ENCODE measurements around the gene ETV6.
"Not testable (repeated sequence)": the region's sequence is repeated elsewhere in the genome, so short reads cannot be mapped to it uniquely, and the experiment has no call there.

Gene ETV6

DNA sequence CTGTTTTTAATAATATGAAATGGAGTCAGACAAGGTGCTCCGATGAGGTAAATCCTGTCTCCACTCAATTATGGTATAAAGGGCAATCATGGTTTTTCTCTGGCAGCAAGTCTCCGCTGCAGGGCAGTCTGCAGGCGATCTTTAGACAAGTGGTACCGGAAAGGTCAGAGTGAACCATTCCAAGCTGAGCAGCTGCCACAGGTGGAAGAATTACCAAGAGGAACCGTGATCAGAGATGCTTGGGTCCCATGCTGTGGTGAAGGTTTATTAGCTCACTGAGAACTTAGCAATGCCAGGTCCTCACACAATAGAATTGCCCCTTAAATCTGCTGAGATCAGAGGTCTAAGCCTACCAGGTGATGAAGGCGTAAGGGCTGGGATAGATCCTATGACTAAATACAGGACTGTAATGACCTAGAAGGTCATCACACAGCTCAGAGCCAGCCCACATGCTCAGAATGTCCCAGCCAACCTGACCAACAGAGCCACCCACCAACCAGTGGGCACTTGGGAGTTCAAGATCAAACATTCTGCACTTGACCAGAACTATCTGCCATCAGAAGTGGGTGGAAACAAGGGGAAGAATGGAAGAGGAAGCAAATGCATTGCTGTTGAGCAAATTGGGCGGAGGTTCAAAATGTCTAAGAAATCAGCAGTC lies 246.1 kb downstream of the ETV6 start:
- peak; percentile 70 to 88 for DNase-seq

DNA sequence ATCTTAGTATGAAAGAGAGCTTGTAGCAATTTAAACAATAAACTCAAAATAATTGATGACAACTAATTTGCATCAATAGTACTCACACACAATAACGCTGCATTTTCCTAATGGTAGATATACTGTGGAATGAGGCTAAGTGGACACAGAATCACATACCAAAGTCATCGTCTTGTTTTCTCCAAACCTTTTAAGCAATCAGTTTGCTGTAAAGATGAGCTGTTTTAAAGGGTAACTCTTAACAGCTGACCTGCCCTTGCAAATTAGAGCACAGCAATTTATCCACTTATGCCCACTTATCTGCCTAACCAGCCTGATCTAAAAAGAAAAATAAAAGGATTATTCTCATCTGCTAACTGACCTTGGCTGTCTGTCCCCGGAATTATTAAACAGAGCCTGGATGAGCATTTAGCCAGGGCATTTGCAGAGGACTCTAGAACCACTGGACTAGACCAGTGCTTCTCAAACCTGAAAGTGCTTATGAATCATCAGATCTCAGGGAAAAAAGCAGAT lies 247.0 kb downstream of the ETV6 start:
- no peak for DNase-seq

DNA sequence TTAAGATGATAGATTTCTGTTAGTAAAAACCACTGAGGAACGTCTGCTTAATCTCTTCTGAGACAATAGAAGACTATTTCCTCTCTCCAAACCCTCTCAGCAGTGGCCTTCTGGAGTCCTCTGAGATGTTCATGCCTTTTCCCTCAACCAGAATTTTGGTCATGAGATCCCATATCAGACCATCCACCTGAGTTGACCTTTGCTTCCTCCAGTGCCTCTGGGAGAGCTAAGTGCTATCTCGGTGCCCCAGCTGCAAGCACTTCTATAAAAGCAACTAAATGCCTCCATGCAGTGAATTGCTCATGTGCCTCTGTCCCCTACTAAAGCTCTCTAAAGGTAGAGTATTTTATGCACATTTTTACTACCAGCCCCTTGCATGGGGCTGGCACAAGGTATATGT lies 248.4 kb downstream of the ETV6 start:
- DNase-seq: no peak

DNA sequence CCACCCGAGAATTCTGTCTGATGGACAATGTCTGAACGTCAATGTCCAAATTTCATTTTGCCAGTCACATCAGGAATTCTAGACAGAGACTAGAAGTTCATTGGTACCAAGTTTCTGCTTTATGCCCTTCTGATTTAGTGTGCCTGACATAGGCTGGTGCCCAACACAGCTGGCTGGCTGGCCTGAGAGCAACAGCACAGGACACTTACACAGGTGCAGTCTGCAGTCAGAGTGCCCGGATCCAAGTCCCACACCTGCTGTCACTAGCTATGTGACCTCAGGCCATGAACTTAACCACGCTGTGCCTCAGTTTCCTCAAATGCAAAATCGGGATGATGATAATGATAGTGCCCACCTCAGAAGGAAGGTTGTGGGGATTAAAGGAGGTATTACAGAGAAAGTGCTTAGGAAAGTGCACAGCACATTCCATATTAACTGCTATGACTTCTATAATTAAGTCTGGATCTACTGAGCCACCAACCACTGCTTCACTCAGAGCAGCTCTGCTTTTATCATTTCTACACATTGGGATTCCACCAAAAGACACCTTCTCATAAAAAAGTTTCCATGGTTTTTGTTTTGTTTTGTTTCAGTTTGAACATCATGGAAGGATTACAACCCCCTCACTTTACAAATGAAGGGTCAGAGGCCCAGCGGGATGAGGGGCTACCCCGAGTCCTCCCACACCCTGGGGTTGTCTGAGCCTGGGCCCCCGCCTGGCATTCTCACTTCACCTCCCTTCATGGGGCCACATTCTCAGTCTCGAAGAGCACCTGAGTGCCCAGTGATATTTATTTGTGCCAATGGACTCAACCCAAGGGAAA lies 252.4 kb downstream of the ETV6 start:
- DNase-seq: no peak

DNA sequence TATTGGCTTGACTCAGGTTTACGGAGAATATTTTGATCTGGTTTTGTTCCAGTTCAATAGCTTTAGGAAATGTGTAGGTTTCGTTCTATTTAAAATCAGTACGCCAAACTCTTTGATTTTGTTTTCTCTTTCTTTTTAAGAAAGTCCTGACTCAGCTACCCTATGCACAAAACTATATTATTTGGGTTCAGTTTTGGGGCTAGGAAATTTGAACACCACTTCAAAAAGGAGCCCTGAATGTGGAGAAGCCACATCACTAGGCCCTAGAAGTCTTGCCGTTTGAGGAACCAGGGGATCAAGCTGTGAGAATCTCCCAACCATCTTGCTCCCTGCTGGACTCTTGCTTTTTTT lies 253.0 kb downstream of the ETV6 start:
- no peak for DNase-seq

DNA sequence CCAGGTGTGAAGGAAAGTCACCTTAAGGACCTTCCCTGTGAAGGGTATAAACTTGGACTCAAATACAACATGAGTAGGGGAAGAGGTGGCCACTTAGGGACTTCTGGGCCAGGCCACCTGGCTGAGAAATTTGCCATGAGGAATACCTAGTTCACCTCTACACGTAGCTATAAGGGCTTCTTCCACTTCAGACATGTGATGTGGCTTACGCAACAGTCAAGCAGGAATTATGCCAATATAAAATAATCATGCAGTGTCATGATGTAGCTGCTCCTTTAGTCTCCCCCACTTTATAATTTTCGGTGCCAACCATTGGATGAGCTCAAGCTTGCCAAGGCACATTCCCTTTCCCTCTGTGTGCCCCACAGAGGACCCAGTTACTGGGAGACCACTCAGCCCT lies 254.7 kb downstream of the ETV6 start:
- DNase-seq: no peak

DNA sequence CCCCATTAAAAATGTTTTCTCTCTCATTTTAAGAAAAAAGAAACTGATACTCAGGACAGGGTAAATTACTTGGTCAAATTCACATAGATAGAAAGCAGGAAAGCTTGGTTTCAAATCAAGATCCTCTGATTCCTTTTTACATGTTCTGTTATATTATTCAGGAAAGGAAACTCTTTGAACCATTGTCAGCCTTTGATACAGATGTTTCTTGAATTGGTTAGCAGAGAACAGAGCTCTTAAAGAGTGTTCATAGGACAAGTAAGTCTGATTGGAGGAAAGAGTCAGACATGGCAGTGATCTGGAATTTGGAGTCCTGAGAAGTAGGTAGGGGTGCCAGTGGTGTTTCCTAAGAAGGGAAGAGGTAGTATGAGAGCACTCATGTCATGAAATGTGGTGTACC lies 256.1 kb downstream of the ETV6 start:
- DNase-seq: no peak

DNA sequence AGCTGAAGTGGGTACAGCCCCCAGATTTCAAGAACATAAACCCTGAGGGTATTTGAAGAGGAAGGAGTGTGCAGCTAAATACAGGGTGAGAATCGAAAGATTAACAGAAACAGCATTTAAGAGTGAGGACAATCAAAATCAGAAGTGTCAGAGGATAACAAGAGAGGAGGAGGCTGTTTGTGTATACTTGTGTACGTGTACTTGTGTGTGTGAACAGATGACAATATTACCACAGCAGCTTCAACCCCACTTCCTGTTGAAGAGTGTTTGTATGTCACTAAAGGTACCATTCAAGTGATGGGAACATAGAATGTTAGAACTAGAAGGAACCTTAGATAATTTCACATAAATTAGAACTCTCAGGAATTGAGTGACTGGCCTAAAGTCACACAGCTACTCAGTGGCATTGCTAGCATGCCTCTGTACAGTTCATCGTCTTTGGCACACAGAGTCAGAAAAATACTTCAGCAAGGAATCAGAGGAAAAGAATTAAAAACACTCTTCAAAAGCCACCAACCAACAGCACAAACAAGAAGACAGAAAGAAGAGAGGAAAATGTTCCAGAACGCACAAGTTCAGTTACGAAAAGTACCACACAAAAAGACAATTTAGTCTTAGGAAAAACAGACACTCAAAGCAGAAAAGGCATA lies 256.9 kb downstream of the ETV6 start:
- no peak for DNase-seq

DNA sequence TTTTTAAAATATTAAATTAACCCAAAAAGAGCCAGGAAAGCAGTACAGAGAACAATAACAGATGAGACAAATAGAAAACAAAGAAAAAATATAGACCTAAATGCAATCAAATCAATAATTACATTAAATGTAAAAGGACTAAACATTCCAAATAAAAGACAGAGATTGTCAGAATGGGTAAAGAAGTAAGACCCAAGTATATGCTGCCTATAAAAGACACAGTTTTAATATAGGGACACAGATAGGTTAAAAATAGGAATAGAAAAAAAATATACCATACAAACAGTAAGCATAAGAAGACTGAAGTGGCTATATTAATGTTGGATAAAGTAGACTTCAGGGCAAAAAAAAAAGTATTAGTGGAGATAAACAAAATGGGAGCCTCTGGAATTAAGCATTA lies 258.2 kb downstream of the ETV6 start:
- no peak for DNase-seq

DNA sequence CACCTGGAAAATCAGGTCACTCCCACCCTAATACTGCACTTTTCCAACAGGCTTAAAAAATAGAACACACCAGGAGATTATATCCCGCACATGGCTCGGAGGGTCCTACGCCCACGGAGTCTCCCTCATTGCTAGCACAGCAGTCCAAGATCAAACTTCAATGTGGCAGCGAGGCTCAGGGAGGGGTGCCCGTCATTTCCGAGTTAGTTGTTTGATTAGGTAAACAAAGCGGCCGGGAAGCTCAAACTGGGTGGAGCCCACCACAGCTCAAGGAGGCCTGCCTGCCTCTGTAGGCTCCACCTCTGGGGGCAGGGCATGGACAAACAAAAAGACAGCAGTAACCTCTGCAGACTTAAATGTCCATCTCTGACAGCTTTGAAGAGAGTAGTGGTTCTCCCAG lies 259.9 kb downstream of the ETV6 start:
- DNase-seq: not testable (repeated sequence)

DNA sequence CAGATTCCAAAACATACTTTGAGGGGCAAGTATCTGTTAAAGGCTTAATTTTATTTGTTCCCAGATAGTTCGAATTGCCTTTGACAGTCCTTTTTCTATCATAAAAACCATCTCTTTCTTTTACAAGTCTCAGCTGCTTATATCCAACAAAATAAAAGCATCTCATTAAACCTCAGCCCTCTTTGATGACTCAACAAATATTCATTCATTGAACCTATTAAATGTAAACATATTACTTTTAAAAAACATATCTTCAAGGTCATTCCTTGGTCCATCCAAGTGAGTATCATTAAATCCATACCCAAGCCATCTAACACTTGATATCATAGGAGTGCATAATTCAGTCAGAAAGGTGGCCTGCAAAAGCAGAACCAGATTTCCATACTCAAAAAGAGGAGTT lies 266.6 kb downstream of the ETV6 start:
- DNase-seq: no peak

DNA sequence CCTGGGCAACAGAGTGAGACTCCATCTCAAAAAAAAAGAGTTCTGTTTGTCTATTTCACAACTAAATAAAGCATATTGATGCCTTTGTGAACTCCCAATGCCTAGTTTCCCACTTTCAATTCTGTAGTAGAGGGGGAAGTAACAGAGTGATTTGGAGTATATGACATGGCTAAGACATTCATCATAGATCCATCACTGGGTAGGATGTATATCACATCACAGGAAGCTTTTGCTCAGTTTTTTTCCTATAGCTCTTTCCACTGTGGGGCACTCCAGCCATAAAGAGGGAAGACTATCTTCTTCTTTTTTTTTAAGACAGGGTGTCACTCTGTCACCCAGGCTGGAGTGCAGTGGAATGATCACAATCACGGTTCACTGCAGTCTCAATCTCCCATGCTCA lies 267.3 kb downstream of the ETV6 start:
- peak; percentile 16 to 24 for DNase-seq

DNA sequence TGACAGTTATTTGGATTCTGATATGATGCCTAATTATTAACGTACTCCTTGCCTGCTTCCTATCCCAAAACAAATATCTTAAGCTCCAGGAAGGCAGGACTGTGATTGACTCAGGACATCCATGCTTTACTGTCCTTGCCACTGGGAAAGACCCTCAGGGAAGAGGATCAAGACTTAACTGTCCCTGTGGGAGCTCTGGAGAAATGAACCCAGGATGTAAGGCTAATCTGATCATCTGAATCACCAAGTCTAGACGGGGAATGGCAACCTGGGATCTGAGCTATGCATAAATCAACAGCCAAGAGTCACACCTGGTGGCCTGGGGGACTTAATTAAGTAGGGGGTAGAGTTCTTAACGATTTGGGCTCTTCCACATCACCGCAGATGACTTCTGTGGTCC lies 268.0 kb downstream of the ETV6 start:
- DNase-seq: no peak

DNA sequence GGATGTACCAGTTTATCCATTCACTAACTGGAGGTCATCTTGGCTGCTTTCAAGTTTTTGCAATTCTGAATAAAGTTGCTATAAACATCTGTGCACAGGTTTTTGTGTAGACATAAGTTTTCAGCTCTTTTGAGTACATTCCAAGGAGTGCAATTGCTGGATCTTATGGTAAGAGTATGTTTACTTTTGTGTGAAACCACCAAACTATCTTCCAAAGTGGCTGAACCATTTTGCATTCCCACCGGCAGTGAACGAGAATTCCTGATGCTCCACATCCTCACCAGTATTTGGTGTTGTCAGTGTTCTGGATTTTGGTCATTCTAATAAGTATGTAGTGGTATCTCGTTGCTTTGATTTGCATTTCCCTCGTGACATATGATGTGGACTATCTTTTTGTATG lies 270.8 kb downstream of the ETV6 start:
- DNase-seq: no peak

DNA sequence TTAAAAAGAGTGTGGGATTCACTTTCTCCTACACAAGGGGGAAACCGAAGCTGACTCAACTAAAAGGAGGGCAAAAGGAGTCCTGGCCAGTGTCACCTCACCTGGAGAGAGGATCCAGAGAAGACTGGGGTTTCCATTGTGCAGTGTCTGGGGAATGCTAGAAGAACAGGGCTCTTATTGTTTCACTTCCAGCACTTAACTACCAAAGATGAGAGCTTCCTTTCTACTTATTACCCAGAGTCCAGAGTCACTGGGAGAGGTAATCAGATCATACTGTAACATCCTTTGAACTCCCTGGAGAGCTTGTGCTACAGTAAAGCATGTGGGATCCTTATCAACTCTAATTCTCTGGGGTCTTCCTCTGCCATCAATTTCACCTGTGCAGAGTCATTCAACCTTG lies 272.9 kb downstream of the ETV6 start:
- no peak for DNase-seq

DNA sequence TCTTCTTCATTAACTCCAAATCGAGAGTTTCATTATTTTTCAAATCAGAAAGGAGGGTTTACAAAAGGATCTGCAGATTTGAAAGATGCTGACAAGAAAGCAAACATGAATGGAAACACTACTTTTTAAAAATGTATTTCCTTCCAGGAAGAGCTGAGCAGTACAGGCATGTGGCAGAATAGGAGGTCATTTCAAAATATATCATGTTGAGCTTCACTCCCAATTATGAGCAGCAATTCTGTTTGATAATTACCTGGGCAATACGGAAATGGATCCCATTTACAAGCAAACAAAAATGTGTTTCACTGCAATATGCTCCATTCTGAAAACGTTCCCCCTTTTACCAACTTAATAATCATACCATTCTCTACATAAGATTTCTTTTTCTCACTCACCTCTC lies 273.6 kb downstream of the ETV6 start:
- DNase-seq: no peak

DNA sequence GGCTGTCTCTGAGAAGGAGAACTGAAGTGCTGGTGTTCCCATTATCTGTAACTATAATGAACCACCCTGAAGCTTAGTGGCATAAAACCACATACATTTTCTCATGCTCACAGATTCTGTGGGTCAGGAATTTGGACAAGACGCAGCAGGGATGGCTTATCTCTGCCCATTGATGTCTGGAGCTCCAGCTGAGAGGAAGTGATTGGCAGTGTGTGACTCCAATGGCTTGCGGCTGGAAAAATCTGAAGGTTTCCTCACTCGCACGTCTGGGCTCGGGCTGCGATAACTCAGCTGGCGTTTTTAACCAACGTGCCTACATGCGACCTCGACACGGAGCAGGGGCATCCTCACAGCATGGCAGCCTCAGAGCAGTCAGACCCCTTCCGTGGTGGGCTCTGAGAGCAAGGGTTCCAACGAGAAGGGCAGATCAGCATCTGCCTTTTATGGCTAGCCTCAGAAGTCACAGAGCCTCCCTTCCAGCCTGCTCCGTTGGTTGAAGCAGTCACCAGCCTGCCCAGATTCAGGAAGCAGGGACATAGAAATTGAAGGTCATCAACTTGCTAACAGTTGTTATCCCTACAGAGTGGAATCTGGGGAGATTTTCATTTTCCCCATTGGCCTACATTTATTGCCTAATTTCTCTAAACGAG lies 277.9 kb downstream of the ETV6 start:
- DNase-seq: no peak

DNA sequence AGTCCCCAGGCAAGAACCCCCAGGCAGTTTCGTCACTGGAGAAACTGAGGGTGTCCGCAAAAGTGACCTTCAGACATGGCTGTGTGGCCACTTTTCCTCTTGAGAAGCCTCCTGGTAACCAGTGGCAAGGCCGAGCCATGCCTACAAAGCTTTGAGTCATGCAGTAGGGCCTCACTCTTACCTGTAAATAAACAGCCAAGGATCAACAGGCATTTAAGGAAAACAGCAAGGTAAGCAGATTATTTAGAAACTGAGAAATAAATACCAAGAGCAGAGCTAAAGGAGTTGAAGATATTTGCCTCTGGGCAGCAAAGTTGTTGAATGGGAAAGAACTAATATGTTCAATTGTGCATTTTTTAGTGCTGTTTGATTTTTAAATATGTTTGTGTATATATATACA lies 280.2 kb downstream of the ETV6 start:
- DNase-seq: no peak

DNA sequence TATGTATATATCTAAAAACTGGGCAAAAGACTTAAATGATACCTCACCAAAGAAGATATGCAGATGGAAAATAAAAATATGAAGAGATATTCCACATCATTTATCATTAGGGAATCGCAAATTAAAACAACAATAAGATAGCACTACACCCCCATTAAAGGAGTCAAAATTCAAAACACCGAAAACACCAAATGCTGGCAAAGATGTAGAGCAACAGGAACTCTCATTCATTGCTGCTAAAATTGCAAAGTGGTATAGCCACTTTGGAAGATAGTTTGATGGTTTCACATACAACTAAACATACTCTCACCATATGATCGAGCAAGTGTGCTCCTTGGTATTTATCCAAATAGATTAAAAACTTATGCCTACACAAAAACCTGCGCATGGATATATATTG lies 289.7 kb downstream of the ETV6 start:
- DNase-seq: no peak

DNA sequence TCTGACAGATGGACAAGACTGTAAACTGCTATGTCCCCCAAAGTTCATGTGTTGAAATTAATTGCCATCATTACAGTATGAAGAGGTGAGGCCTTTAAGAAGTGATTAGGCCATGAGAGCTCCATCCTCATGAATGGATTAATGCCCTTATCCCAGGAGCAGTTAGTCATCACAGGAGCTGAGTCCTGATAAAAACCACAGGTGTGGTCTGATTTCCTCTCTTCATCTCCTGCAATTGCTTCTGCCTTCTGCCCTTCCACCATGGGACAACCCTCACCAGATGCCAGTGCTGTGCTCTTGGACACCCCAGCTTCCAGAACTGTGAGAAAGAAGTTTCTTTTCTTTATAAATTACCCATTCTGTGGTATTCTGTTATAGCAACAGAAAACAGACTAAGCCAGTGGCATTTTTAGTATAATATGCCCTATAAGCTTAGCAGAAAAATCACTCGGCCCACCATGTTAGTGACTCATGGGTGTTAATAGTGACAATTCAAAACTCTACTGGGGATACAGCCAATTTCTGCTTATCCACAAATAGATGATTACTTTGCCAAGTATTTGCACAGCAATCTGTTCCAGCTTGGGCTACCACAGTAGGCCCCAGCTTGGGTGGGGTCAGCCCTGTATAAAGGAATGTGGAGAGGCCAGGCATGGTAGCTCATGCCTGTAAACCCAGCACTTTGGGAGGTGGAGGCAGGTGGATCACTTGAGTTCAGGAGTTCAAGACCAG lies 292.3 kb downstream of the ETV6 start:
- DNase-seq: no peak

DNA sequence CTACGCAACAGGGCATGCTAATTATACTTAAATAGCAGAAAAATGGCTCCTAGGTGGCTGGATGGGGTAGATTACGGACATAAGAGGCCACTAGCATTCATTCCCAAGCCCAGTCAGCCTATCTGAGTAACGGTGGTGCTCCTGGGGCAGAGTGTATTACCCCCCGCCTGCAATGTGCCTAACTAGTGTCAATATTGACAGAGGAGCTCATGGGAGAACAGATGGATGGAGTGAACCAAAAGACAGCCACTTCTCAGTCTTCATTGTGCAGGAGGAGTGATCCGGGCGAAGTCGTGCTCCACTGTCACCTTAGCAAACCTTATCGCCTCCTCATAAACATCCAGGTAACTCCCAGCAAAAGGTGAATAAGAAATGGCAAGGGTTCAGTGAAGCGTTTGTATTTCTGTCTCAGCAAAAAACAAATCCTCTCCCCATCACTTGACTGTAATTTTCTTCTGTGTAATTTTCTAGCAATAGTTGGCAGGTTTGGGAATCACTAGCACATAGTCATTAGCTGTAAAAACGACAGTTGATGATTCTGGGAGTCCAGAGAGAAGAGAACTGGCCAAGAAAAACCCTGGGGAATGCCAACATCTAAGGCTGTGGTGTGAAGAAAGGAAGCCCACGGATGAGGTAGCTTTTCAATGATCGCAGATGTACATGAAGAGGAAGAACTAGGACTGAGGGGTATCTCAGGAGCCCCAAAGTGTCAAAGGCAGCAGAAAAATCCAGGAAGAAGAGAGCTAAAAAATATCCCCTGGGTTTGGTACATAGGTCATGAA lies 294.6 kb downstream of the ETV6 start:
- DNase-seq: peak in 1 of 2 donors; percentile 26

Measured in inflammatory macrophage treated with lipopolysaccharide for 1 hour (primary cell).